GM19099 (cell line): ENCODE results near the gene DGKD.

ENCODE experiments used
- POLR2A ChIP-seq: IDR thresholded peaks from 3 replicates; pipeline ENCODE4 v1.6.1; 2011; ENCODE audit warnings: low read depth; ENCODE audit not compliant: insufficient read length; ENCODE audit errors: extremely low read depth

DGKD gene

GRCh38 chr2:233455006-233455405 lies 100.7 kb downstream of the DGKD start:
- TF ChIP-seq POLR2A, result no peak

GRCh38 chr2:233455491-233455890 lies 101.2 kb downstream of the DGKD start:
- no peak for TF ChIP-seq POLR2A

GRCh38 chr2:233456111-233456510 lies 101.8 kb downstream of the DGKD start:
- no peak for TF ChIP-seq POLR2A

GRCh38 chr2:233456934-233457333 lies 102.6 kb downstream of the DGKD start:
- no peak for TF ChIP-seq POLR2A

- no peak for TF ChIP-seq POLR2A
Observed at GRCh38 chr2:233457356-233457755, 103.1 kb downstream of the DGKD start.

- no peak for TF ChIP-seq POLR2A
Observed at GRCh38 chr2:233458031-233458610, 103.8 kb downstream of the DGKD start.

DNA sequence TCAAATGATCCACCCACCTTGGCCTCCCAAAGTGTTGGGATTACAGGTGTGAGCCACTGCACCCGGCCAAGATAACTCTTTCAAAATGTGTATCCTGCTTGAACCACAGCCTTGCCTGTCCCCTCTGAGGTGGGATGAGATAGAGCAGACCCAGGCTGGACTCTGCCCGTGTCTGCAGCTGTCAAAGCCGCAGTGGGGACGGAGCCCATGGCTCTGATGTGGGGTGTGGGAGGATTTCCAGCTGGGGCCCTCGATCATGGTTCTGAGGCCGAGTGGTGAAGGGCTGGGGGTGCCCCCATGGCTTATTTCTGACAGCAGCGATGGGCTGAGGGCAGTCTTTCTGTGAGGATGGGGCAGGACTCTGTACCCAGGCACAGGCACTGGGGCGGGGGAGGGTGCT lies 104.5 kb downstream of the DGKD start:
- no peak for TF ChIP-seq POLR2A

DNA sequence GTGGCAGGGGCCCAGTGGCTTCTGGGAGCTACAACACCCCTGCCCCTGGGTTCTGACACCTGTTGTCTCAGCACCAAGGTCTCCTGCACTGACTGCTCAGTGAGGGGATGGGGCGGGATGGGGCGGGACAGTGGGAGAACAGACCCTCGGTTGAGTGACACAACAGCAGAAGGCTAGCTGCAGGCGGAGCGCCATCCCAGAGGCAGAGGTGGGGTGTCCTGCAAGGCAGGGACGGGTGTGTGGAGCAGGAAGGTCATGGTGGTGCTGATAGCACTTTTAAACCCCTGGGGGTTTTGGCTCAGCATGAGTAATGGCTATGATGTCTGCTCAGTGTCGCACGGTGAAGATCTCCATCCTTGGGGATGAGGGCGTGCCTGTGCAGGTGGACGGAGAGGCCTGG lies 105.1 kb downstream of the DGKD start:
- no peak for TF ChIP-seq POLR2A

DNA sequence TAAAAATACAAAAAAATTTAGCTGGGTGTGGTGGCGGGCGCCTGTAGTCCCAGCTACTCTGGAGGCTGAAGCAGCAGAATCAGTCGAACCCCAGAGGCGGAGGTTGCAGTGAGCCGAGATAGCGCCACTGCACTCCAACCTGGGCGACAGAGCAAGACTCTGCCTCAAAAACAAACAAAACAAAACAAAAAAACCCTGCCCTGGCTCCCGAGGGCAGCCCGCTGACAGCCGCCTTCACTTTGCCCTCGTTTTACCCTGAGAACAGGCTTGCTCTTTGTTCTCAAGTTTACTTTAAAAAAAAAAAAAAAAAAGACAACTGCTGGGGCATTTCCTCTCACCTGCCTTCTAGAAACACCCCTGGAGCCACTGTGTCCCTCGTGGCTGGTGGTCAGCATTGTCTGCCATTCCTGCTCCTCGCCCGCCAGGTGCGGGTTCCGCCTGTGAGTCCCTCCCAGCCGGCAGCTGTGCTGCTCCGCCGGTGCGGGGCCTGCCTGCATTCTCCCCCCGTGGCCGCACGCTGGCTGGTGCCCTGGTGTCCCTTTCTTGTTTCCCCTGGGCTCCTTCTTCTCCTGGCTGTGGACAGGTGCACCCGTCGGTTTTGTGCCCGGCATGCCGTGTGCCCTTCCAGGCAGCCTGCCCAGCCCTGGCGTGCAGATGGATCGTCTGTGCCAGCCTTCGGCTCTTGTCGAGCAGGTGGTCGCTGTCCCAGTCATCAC lies 106.6 kb downstream of the DGKD start:
- no peak for TF ChIP-seq POLR2A

DNA sequence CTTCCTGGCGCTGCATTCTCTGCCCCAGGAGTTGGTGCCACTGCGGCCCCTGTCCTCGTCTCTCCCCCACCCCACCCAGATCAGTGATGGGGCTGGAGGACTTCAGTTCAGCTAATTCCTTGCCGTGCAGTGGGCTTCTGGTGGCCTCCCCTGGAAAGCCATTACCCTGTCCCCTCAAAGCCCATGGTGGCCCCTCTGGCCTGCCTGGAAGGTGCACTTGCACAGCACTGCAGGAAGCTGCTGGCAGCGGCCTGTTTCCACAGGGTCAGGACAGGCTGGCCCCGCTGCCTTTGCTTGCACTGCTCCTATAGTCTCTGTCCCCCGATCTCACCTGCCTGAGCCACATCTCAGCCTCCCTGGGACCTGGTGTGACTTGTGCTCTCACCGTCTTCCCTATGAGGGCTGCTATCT lies 107.2 kb downstream of the DGKD start:
- TF ChIP-seq POLR2A, result no peak

DNA sequence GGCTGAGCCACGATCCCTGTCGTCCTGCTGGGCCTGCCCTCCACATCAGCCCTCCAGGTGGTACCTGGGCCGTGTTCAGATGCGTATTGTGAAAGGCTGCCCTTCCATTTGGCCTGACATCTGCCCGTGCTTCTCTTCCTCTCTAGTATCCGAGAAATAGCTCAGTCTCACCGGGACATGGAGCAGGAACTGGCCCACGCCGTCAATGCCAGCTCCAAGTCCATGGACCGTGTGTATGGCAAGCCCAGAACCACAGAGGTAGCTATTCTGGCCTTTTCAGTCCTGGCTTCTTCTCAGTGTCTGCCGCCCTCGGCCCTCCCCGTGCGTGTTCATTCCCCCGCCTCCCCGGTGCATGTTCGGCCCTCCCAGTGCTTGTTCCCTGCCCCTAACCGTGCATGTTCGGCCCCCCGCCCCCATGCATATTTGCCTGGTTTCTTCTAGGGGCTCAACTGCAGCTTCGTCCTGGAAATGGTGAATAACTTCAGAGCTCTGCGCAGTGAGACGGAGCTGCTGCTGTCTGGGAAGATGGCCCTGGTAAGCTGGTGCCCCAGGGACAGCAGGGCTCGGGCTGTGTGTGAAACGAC lies 108.0 kb downstream of the DGKD start:
- no peak for TF ChIP-seq POLR2A

DNA sequence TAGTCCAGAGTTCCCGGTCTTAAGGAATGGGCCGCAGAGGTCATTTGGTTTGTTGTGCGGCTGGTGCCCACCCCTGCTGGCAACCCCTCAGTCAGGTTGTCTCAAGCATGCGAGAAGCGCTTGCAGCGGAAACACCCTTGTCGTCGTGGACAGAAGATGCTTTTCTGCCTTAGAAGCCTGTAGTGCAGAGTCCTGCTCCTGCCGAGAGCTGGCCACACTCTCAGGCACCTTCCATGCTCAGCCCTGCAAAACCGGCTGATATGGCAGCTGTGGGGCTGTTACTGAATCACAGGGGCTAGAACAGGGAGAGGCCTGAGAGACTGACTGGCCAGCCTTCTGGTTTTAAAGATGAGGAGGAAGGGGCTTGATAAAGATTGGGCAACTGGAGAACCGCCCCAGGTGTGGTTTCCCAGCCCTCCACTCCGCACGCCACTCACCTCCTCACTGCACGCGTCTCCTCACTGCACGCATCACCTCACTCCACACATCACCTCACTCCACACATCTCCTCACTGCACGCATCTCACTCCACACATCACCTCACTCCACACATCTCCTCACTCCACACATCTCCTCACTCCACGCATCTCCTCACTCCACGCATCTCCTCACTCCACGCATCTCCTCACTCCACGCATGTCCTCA lies 108.7 kb downstream of the DGKD start:
- no peak for TF ChIP-seq POLR2A

DNA sequence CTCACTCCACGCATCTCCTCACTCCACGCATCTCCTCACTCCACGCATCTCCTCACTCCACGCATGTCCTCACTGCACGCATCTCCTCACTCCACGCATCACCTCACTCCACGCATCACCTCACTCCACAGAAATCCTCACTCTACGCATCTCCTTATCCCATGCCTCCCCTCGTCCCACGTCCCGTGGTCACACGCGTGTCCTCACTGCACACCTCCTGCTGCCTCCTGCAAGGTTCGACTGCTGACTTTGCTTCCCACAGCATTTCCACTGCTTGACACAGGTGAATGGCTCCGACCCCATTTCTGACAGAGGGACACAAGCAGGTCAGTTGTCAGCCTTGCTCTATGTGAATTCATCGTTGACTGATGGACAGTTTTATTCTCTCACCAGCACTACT lies 109.3 kb downstream of the DGKD start:
- no peak for TF ChIP-seq POLR2A

DNA sequence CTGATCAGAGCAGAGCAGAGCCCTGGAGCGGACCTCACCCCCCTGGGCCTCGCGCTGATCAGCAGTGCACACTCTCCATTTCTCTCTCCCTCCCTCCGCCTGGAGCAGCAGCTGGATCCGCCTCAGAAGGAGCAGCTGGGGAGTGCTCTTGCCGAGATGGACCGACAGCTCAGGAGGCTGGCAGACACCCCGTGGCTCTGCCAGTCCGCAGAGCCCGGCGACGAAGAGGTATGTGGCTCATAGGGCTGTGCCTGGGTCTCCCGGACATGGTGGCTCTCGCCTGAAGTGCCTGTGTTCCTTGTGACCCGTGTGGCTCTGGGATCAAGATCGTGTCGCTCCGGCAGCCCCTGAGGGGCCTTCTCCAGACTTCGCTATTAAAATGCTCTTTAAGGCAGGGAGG lies 109.8 kb downstream of the DGKD start:
- no peak for TF ChIP-seq POLR2A

DNA sequence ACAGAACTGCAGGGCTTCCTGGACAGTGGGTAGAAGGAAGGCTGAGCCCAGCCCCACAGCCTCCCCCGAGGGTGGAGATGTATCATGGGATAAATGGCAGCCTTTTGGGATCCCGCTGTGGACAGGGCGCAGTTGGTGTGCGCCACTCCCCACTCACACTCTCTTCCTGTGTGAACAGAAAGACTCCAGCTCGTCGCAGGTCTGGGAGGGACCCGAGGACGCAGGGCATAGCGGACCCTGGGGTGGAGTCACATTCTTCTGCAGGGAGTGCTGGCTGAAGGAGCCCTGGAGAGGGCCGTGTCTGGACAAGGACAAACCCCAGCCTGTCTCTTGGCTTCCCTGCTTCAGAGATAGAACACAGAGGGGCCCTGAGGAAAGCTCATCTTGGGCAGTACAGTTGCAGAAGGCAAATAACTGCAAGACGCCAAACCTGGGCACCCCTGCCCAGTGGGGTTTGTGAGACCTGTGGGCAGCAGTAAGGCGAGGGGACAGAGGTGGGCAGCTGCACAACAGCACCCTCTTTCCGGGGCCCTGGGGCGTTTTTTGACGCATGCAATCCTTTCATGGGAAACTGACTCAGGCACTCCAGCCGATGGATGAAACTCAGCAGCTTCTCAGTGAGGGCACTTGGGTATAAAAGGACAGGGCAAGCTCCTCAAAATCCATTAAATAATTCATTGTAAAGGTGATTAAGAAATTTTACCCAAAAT lies 110.4 kb downstream of the DGKD start:
- no peak for TF ChIP-seq POLR2A

- TF ChIP-seq POLR2A, result no peak
Observed at GRCh38 chr2:233466991-233467603, 112.8 kb downstream of the DGKD start.
